Hematopoietic multipotent progenitor cell treated with erythropoietin and hydrocortisone succinate and interleukin-3 and kit ligand, for 8 days (in vitro differentiated cells): ENCODE data around the gene PIBF1.
"Not testable (repeated sequence)": the region's sequence is repeated elsewhere in the genome, so short reads cannot be mapped to it uniquely, and the experiment has no call there.

Experiments used
- DNase-seq: peaks from one replicate; pipeline ENCODE4 v3.0.0-alpha.2; 2015

The PIBF1 gene

GRCh38 chr13:72781451-72782439 lies at the start of gene PIBF1, which contains the start of gene DIS3:
Gene PIBF1 (plus strand): TSS chr13:72782133. CDS start chr13:72783470, 1,337 bp downstream.
Gene DIS3 (minus strand): TSS chr13:72781900. CDS start chr13:72781832, 68 bp downstream.
- DNase-seq: peak; percentile 99

GRCh38 chr13:72737033-72737432 lies 44.9 kb upstream of the PIBF1 start:
- no peak for DNase-seq

GRCh38 chr13:72740015-72740414 lies 41.9 kb upstream of the PIBF1 start:
- DNase-seq: no peak

GRCh38 chr13:72745260-72745659 lies 36.7 kb upstream of the PIBF1 start:
- DNase-seq: no peak

- no peak for DNase-seq
Measured at GRCh38 chr13:72751220-72751619, 30.7 kb upstream of the PIBF1 start.

GRCh38 chr13:72754111-72754510 lies 27.8 kb upstream of the PIBF1 start:
- DNase-seq: no peak

GRCh38 chr13:72757792-72758535 lies 24.0 kb upstream of the PIBF1 start:
- DNase-seq: no peak

- no peak for DNase-seq
Measured at GRCh38 chr13:72760189-72760588, 21.7 kb upstream of the PIBF1 start.

- no peak for DNase-seq
Measured at GRCh38 chr13:72763411-72763810, 18.5 kb upstream of the PIBF1 start.

- DNase-seq: no peak
Measured at GRCh38 chr13:72774019-72774418, 7.9 kb upstream of the PIBF1 start.

- DNase-seq: peak; percentile 20
Measured at GRCh38 chr13:72782717-72783116, 784 bp downstream of the PIBF1 start.

GRCh38 chr13:72784679-72785078 lies 2.7 kb downstream of the PIBF1 start:
- DNase-seq: not testable (repeated sequence)

GRCh38 chr13:72788831-72789230 lies 6.9 kb downstream of the PIBF1 start:
- DNase-seq: no peak

GRCh38 chr13:72792640-72793039 lies 10.7 kb downstream of the PIBF1 start:
- DNase-seq: no peak

- DNase-seq: no peak
Measured at GRCh38 chr13:72798817-72799216, 16.9 kb downstream of the PIBF1 start.

GRCh38 chr13:72804301-72804700 lies 22.4 kb downstream of the PIBF1 start:
- DNase-seq: no peak

- peak; percentile 24 for DNase-seq
Measured at GRCh38 chr13:72805676-72806346, 23.9 kb downstream of the PIBF1 start.

GRCh38 chr13:72806514-72806913 lies 24.6 kb downstream of the PIBF1 start:
- DNase-seq: not testable (repeated sequence)

- peak; percentile 60 for DNase-seq
Measured at GRCh38 chr13:72808917-72809500, 27.1 kb downstream of the PIBF1 start.

GRCh38 chr13:72820156-72820897 lies 38.4 kb downstream of the PIBF1 start:
- no peak for DNase-seq

- no peak for DNase-seq
Measured at GRCh38 chr13:72820898-72821279, 39.0 kb downstream of the PIBF1 start.

- no peak for DNase-seq
Measured at GRCh38 chr13:72823081-72823480, 41.1 kb downstream of the PIBF1 start.
